ENCODE results near the gene SNRPF.

SNRPF gene

GRCh38 chr12:95859947-95860850 lies 1.4 kb downstream of the SNRPF start:
- no peak for DNase-seq

- DNase-seq: no peak
Measured at GRCh38 chr12:95862038-95862437, 3.3 kb downstream of the SNRPF start.

GRCh38 chr12:95863337-95863736 lies 4.6 kb downstream of the SNRPF start:
- DNase-seq: no peak

GRCh38 chr12:95870897-95871296 lies 12.1 kb downstream of the SNRPF start:
- no peak for DNase-seq

- no peak for DNase-seq
Measured at GRCh38 chr12:95874452-95874851, 15.7 kb downstream of the SNRPF start.

GRCh38 chr12:95877622-95878021 lies 18.9 kb downstream of the SNRPF start:
- DNase-seq: no peak

GRCh38 chr12:95880895-95881294 lies 22.1 kb downstream of the SNRPF start:
- no peak for DNase-seq

- no peak for DNase-seq
Measured at GRCh38 chr12:95881331-95881955, 22.7 kb downstream of the SNRPF start.

GRCh38 chr12:95882080-95882479 lies 23.3 kb downstream of the SNRPF start:
- no peak for DNase-seq

- no peak for DNase-seq
Measured at GRCh38 chr12:95882873-95883272, 24.1 kb downstream of the SNRPF start.

- DNase-seq: no peak
Measured at GRCh38 chr12:95884998-95885397, 26.2 kb downstream of the SNRPF start.

GRCh38 chr12:95887311-95887710 lies 28.6 kb downstream of the SNRPF start:
- no peak for DNase-seq

- no peak for DNase-seq
Measured at GRCh38 chr12:95890958-95891357, 32.2 kb downstream of the SNRPF start.

- DNase-seq: no peak
Measured at GRCh38 chr12:95896846-95897245, 38.1 kb downstream of the SNRPF start.

GRCh38 chr12:95898081-95898480 lies 39.3 kb downstream of the SNRPF start:
- DNase-seq: no peak

GRCh38 chr12:95908573-95908972 lies 49.8 kb downstream of the SNRPF start:
- DNase-seq: no peak

GRCh38 chr12:95909871-95910270 lies 51.1 kb downstream of the SNRPF start:
- DNase-seq: no peak

Data from C1 segment of cervical spinal cord (tissue), 14 donors.